ENCODE data around the gene ARHGEF38. TPM values are rescaled to one million over a fixed set of nuclear protein-coding genes. Genes with fewer than 3 reads are reported as not detected.
A peak's percentile ranks its signal among the peaks of the same experiment; 100 is the strongest.

ARHGEF38 gene, protein sequence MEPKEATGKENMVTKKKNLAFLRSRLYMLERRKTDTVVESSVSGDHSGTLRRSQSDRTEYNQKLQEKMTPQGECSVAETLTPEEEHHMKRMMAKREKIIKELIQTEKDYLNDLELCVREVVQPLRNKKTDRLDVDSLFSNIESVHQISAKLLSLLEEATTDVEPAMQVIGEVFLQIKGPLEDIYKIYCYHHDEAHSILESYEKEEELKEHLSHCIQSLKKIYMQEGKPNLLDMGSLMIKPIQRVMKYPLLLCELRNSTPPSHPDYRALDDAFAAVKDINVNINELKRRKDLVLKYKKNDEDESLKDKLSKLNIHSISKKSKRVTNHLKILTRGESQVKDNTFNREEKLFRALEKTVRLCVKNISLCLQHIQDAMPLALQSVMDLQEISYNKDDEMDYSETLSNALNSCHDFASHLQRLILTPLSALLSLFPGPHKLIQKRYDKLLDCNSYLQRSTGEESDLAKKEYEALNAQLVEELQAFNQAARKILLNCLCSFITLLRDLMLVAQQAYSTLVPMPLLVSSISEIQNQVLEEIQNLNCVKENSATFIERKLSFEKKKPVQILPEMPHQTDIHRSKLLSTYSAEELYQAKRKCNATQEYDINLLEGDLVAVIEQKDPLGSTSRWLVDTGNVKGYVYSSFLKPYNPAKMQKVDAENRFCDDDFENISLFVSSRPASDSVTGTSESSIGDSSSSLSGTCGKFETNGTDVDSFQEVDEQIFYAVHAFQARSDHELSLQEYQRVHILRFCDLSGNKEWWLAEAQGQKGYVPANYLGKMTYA
- total RNA-seq: not detected
- long read RNA-seq: 0 reads

GRCh38 chr4:105551965-105552746, at the start of gene ARHGEF38:
ARHGEF38 (plus strand) TSS chr4:105552620; CDS start chr4:105552766, 146 bp downstream.
- intact Hi-C loops (cut with DNase I): no loop called here
- ATAC-seq (ENCODE audit: poor library complexity) (peak; percentile 36), DNase-seq (no peak)

- DNase-seq: no peak
- intact Hi-C loops (cut with DNase I): no loop called here
- no peak for ATAC-seq (ENCODE audit: poor library complexity)
These were observed 48.9 kb upstream of the ARHGEF38 start for GRCh38 chr4:105503484-105503883.

- ATAC-seq (ENCODE audit: poor library complexity) (no peak), DNase-seq (no peak)
- intact Hi-C loops (cut with DNase I): no loop called here
These were observed 47.7 kb upstream of the ARHGEF38 start for GRCh38 chr4:105504744-105505143.

GRCh38 chr4:105509291-105509690, 43.1 kb upstream of the ARHGEF38 start:
- ATAC-seq (ENCODE audit: poor library complexity): no peak
- intact Hi-C loops (cut with DNase I): no loop called here
- DNase-seq: no peak

- DNase-seq: no peak
- intact Hi-C loops (cut with DNase I): no loop called here
- no peak for ATAC-seq (ENCODE audit: poor library complexity)
These were observed 42.7 kb upstream of the ARHGEF38 start for GRCh38 chr4:105509714-105510113.

DNA sequence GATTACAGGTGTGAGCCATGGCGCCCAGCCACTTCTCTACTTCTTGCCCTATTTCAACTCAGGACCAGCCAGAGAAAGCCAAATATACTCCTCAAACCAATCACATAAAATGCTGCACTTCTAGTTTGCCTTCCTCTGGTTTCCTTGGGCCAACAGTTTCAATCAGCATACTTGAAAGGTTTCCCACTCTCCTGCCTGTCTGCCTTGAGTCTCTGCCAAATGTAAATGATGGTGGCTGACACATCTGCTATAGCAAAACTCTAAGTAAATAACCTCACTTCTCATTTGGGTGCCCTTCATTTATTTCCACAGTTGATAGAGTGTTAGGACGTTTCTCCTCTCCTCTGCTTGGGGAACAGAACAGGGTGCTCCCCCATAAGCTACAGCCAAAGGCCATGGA, 42.2 kb upstream of the ARHGEF38 start:
- DNase-seq (no peak), ATAC-seq (ENCODE audit: poor library complexity) (no peak)
- intact Hi-C loops (cut with DNase I): no loop called here

GRCh38 chr4:105520819-105521790, 31.3 kb upstream of the ARHGEF38 start:
- intact Hi-C loops (cut with DNase I): loop anchor here (10.0 kb wide), 1 partner anchor 144 kb away; no protein-coding TSS in a partner anchor
- DNase-seq: no peak
- peak; percentile 65 for ATAC-seq (ENCODE audit: poor library complexity)

DNA sequence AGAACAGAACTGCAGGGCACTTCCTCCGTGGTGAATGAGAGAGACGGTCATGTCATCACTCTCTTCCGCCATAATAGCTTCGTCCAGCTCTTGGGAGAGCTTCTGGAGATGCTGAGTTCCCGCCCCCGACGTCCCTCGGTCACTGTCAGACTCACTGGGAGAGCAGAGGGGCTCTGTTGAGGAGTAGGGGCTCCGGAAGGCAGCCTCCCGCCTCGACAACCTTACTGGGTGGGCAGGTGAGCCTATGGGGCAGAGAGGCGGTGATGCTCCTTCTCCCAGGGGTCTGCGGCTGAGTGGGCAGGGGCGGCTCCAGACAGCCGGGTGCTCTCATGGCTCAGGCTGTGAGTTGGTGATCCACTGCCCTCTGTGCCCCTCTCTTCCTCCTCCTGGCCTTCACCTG, 25.8 kb upstream of the ARHGEF38 start:
- no peak for ATAC-seq (ENCODE audit: poor library complexity)
- intact Hi-C loops (cut with DNase I): loop anchor here (10.0 kb wide), 1 partner anchor 138 kb away; no protein-coding TSS in a partner anchor
- DNase-seq: no peak

DNA sequence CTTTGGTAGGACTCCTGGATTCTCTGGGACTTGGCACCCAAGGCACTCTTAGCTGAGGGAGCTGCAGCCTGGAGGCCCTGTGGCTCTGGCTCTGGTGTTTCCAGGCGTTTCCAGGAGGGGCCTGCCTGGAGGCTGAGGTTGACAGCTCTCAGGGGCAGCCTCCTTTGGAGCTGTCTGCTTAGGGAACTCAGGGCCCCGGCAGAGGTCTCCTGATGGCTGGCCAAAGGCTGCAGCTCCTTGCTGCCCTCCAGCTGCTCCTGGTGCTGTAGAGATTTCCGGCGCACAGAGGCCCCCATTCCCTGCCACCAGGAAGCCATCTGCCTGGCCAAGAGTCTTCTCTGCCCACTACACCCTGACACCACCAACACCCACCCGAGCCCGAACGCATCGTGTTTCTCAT, 25.3 kb upstream of the ARHGEF38 start:
- no peak for DNase-seq
- ATAC-seq (ENCODE audit: poor library complexity): no peak
- intact Hi-C loops (cut with DNase I): loop anchor here (10.0 kb wide), 1 partner anchor 138 kb away; no protein-coding TSS in a partner anchor

GRCh38 chr4:105536601-105537000, 15.8 kb upstream of the ARHGEF38 start:
- intact Hi-C loops (cut with DNase I): no loop called here
- DNase-seq (no peak), ATAC-seq (ENCODE audit: poor library complexity) (no peak)

- intact Hi-C loops (cut with DNase I): no loop called here
- DNase-seq (no peak), ATAC-seq (ENCODE audit: poor library complexity) (no peak)
These were observed 11.0 kb upstream of the ARHGEF38 start for GRCh38 chr4:105541420-105541819.

- no peak for ATAC-seq (ENCODE audit: poor library complexity)
- intact Hi-C loops (cut with DNase I): no loop called here
- no peak for DNase-seq
These were observed 10.4 kb upstream of the ARHGEF38 start for GRCh38 chr4:105542039-105542438.

- no peak for ATAC-seq (ENCODE audit: poor library complexity)
- intact Hi-C loops (cut with DNase I): no loop called here
- DNase-seq: no peak
These were observed 9.1 kb upstream of the ARHGEF38 start for GRCh38 chr4:105543346-105543745.

DNA sequence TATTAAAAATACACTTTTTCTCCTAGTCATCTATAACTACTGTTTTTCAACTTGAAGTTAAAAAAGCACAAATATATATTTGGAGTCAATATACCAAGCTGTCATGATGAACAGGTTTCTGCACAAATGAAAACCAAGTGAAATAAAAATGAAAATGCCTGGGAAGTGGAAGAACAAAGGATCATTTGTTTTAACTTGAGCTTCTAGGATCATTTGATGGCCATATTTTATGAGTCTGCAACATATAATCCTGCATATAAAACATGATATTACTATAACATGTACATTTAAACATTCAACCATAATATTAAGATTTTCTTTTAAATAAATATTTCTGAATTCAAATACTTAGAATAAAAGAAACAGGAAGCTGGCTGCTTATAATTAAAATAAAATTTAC, 8.5 kb upstream of the ARHGEF38 start:
- DNase-seq (no peak), ATAC-seq (ENCODE audit: poor library complexity) (no peak)
- intact Hi-C loops (cut with DNase I): no loop called here

- DNase-seq: no peak
These were observed 7.7 kb upstream of the ARHGEF38 start for GRCh38 chr4:105544520-105545286.

DNA sequence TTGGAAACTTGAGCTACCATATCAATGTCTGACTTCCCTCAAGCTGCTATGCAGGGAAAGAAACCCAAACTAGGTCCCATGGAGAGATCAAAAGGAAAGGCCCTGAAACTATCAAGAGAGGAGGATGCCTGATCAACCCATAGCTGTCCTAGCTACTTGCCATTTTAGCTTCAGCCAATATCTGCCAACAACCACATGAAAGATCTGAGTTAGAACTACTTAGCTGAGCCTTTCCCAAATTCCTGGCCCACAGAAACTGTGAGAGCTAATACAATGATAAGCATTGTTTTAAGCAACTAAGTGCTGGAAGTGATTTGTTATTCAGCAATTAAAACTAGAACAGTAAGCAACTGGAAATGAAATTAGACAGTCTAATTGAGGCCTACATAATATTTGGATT, 6.3 kb upstream of the ARHGEF38 start:
- DNase-seq (no peak), ATAC-seq (ENCODE audit: poor library complexity) (no peak)
- intact Hi-C loops (cut with DNase I): no loop called here

More at GRCh38 chr4:105544520-105545286, 7.7 kb upstream of the ARHGEF38 start:
- intact Hi-C loops (cut with DNase I): no loop called here
- ATAC-seq (ENCODE audit: poor library complexity): no peak

GRCh38 chr4:105547769-105548168, 4.7 kb upstream of the ARHGEF38 start:
- DNase-seq (no peak), ATAC-seq (ENCODE audit: poor library complexity) (no peak)
- intact Hi-C loops (cut with DNase I): no loop called here
